Hematopoietic multipotent progenitor cell treated with erythropoietin and hydrocortisone succinate and interleukin-3 and kit ligand, for 6 days (in vitro differentiated cells): ENCODE data around the gene BCL2L14.

Source experiments
- DNase-seq: peaks from one replicate; pipeline ENCODE4 v3.0.0-alpha.2; 2015

Gene BCL2L14

GRCh38 chr12:12056951-12057350, 13.8 kb upstream of the BCL2L14 start:
- no peak for DNase-seq

DNA sequence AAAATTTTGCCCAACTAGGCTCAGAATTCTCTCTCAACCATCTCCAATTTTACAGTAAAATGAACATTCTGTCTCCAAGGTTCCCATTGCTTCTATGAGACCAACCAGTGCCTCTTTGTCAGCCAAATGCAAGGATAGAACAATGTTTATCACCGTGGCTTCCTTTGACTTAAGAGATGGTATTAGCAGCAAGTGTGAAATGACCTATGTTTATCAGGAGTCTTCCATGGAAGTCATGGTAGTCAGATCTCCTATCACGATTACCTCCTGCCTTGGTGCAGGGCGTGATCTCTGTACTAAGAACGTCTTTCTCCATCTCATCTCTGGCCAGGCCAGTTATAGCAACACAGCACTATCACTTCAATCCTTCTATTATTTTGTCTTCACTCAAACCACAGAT, 6.1 kb upstream of the BCL2L14 start:
- no peak for DNase-seq

- no peak for DNase-seq
These were observed 2.0 kb upstream of the BCL2L14 start for GRCh38 chr12:12068751-12069150.

DNA sequence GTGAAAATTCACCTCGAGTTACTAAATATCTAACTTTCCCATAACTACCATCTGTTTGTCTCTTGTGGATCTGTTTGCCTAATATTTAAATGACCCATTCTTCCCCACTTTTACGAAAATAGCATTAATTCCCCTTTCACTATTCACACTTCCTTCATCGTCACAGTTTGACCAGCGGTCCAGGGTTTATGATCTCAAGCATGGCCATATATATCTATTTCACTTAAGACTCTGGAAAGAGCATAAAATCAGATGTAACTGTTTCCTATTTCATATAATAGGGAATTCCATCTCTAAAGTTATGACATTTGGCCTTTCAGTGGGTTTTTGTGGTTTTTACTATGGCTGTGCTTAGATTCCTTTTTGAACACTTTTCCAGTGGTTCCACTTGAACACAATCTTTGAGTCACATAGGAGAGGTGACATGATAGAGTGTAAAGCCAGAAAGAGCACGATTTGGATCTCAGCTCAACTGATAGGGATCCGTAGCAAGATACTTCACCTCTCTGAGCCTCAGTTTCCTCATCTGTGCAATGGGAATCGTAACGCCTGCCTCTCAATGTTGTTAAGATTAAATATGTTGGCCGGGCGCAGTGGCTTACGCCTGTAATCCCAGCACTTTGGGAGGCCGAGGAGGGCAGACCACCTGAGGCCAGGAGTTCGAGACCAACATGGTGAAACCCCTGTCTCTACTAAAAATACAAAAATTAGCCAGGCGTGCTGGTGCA, 754 bp upstream of the BCL2L14 start:
- no peak for DNase-seq

DNA sequence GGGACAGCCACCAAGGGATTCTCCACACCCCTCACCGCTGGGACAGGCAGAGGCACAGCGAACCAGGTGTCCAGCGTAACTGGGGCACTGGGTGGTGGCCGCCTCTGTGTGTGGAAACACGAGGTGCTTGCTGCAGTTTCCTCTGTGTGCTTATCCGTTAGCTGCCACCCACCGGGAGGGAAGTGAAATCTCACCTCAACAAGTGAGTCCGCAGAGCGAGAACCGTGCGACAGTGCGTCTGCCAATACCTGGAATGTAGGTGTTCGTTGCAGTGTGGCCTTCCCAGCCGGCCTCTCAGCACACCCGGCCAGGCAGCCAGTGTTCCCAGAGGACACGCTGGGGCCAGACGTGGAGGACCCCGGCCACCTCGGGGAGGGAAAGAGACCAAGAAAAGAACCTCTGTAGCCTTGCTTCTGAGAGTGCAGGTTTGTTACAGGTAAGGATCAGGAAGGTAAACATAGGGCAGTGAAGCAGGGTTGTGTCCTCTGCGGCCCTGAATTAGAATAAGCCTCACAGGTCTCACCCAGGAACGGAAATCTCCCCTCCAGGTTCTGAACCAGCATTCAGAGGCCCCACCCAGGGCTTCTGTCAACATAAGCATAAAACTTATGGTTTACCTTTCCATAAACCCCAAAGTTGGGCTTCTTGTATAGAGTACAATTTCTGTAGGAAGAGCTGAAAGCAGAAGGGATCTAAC, 1.5 kb downstream of the BCL2L14 start:
- peak; percentile 10 for DNase-seq

GRCh38 chr12:12079291-12079690, 8.6 kb downstream of the BCL2L14 start:
- DNase-seq: no peak

DNA sequence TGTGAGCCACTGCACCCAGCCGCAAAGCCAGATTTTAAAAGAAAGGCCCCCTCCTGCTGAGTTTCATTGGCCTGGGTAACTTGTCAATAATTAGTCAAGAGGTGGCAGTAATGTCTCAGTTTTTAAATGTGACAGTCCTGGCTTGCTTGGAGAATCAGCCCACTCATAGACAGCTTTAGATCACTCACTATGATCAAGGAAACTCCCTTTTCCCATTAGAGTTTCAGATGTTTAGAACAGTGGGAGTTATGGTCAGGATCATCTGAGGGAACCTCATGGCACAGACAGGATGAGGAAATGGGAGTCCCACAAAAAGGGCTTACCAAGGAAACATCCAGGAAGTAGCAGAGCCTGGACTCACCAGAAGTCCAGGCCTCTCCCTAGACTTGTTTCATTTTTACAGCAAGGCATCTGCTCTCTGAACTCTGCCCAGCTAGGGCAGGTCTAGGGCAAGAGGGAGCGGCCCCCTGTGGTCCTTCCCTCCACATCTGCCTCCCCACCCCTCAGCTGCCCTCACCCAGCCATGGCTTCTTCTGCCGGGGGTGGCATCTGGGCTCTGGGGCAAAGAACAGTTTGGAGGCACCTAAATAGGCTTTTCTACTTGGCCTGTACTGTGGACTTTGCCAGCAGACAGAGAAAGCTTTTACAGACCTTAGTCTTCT, 11.2 kb downstream of the BCL2L14 start:
- peak; percentile 73 for DNase-seq

DNA sequence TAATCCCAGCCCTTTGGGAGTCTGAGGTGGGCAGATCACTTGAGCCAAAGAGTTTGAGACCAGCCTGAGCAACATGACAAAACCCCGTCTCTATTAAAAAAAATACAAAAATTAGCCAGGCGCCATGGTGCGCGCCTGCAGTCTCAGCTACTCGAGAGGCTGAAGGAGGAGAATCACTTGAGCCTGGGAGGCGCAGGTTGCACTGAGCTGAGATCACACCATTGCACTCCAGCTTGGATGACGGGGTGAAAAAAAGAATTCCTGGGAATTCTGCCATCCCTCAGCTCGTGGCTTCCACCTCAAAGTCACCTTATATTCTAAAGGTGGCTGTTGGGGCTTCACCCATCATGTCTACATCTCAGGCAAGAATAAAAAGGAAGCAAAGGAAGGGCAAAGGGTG, 12.9 kb downstream of the BCL2L14 start:
- DNase-seq: no peak

GRCh38 chr12:12086362-12086761, 15.6 kb downstream of the BCL2L14 start:
- DNase-seq: no peak

- no peak for DNase-seq
These were observed 16.4 kb downstream of the BCL2L14 start for GRCh38 chr12:12086973-12087692.

DNA sequence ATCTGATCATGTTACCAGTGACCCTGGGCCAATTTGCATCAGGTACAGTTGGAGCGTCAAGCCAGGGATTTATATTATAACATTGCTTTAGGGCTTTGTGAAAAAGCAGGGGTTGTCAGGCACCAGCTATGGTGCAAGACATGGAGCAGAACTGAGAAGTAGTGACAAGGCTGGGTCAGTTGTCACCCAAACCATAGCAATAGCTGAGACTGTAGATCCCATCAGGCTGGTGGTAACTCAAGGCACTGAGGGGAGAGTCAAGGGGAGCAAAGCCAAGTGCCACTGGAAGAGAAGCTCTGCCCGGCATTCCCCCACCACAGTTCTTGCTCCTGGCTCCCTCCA, 16.9 kb downstream of the BCL2L14 start:
- no peak for DNase-seq

- no peak for DNase-seq
These were observed 17.4 kb downstream of the BCL2L14 start for GRCh38 chr12:12088147-12088546.

GRCh38 chr12:12088761-12089160, 18.0 kb downstream of the BCL2L14 start:
- DNase-seq: no peak

DNA sequence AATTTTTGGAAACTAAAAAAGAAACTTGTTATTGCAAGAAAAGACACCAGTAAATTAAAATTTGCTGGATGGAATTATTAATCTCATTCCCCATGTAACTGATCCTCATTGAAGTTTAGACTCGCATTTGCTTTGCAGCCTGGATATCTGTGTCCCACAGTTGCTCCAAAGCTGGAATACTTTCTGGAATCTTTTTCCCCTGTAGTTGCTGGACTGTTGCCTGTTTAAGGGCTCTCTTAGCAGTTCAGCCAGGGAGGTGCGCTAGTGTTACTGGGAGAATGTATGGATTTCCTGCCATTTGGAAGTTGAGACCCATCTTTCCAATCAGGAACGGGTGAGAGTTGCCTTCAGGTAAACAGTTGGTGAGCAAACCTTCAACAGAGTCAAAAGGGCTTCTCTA, 20.3 kb downstream of the BCL2L14 start:
- DNase-seq: no peak

DNA sequence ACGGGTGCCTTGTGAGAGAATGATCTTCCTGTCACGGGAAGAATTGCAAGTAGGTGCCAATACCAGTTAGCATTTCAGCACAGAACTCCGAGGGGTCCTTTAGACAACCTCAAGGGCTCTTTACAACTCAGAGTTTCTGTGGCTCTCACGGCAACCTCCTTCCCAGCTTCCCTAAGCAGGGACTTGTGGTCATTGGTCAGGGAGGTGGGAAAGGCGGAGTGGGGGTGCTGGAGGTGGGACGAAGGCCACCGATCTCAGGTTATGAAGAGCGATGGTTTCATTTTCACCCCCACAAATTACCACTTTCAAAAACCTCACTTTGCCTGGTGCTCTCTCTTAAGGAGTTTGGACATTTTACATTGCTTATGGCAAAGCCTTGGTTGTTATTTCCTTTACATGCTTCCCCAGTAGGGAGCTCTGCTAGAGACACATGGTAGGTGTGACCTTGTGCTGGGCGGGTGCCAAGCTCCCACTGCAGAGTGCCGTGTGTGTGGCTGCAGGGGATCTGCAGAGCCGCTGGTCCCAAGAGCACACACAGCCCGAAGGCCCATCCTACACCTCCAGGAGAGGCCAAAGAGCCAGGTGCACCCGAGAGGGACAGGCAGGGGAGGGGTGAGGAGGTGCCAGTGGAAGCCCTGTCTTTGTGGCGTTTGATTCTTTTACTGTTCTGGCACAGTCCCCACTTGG, 21.4 kb downstream of the BCL2L14 start:
- DNase-seq: no peak

GRCh38 chr12:12094481-12094880, 23.7 kb downstream of the BCL2L14 start:
- no peak for DNase-seq

- DNase-seq: peak; percentile 7
These were observed 24.3 kb downstream of the BCL2L14 start for GRCh38 chr12:12095021-12095420.

DNA sequence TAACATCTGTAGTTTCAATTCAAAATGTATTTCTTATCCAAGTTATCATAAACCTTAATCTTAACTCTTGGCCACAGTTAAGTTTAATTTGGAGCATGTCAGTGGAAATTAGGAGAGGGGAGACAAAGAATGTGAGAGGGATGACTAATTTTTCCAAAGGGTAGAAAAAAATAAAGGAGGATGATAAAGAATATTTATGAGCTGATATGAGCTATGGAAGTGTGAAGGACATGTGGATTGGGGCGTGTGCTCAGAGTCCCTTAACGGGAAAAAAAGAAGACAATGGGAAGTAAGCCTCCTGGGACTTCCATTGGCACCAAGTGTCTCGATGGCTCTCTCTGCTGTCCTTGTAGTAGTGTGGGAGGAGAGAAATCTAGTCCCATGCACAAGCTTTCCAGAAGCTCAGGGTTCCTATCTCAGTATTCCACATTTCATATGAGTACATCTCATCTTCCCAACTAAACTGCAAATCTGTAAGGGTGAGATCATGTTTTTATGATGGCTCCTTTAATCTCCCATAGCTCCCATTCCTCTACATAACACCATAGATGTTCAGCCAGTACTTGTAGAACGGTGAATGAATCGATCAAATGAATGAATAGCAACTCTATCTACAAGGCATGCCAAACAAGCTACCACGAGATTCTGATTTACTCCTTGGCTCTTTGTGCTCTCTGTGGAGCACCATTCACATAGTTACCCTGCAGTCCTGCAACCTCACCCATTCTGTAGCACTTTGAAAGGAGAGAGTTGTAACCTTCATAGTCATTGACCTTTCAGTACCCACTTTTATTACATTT, 27.4 kb downstream of the BCL2L14 start:
- DNase-seq: no peak

GRCh38 chr12:12098691-12099015, 27.9 kb downstream of the BCL2L14 start:
- no peak for DNase-seq

DNA sequence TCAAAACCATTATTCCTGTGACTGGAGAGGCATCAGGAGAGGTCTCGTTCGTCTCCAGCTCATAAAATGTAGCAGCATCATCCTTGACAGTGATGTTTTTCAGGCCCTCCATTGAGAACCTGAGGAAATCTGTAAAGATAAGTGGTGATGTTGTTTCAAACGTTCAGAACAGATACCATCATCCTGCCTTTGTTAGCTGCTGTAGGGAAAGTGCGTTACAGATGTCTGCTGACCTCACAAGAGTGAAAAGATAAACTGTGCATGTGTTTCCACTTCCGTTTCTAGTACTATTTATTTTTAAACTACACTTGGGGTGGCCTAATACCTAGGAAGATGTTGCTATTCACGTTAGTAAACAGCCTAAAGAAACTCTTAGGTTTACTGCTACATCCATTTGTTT, 28.4 kb downstream of the BCL2L14 start:
- DNase-seq: no peak

GRCh38 chr12:12107678-12108077, 36.9 kb downstream of the BCL2L14 start:
- DNase-seq: no peak

- DNase-seq: no peak
These were observed 37.8 kb downstream of the BCL2L14 start for GRCh38 chr12:12108441-12109058.
